Pancreas (tissue), 10 donors: ENCODE data around the gene TRPC4. TPM values are rescaled to one million over a fixed set of nuclear protein-coding genes. Genes with fewer than 3 reads are reported as not detected.

ENCODE experiments used
- ATAC-seq, 4 donors: fragments of 200-7000 bp; cut with Tn5 transposase; one replicate each; pipeline versions ENCODE4 v1.8.0 to v1.9.1; 2020; ENCODE audit warnings: mild to moderate bottlenecking in 4 of 4, moderate library complexity in 4 of 4
- DNase-seq, 6 donors: peaks; one replicate each; pipeline ENCODE4 v3.0.0-alpha.2; 2020
- FAIRE-seq: peaks from 2 replicates; lab custom pipeline; 2012; peaks lifted over from hg19 to GRCh38; lab: Jason Lieb, UNC
- H3K27ac ChIP-seq, 4 donors: fragments of 200-600 bp; sonication (generic); 1 replicate in 3 of 4; 2 replicates in 1 of 4; pipeline versions ENCODE4 v1.5.0 to v1.8.0; 2020
- H3K27me3 ChIP-seq, 4 donors: fragments of 200-600 bp; one replicate each; pipeline ENCODE4 v1.8.0; 2021
- H3K36me3 ChIP-seq, 3 donors: fragments of 200-600 bp; sonication (generic) in 1 of 3; one replicate each; pipeline versions ENCODE4 v1.5.0 to v1.8.0; 2020 to 2021
- H3K4me1 ChIP-seq, 3 donors: fragments of 200-600 bp; one replicate each; pipeline ENCODE4 v1.8.0; 2021
- H3K4me3 ChIP-seq, 4 donors: fragments of 200-600 bp; sonication (generic) in 2 of 4; one replicate each; pipeline versions ENCODE4 v1.5.0 to v1.8.0; 2020 to 2021
- H3K9me3 ChIP-seq, 4 donors: fragments of 200-600 bp; one replicate each; pipeline ENCODE4 v1.8.0; 2021
- CTCF ChIP-seq, 4 donors: fragments of 200-600 bp; sonication (generic) in 3 of 4; IDR thresholded peaks; one replicate each; pipeline versions ENCODE4 v1.5.0 to v1.8.0; 2021; ENCODE audit warnings: antibody characterized with exemption in 4 of 4
- WGBS, 2 donors: extraction: QIAGEN DNeasy Blood & Tissue Kit; methylation state at CpG; one replicate each; pipeline ENCODE4 v1.1.7; 2013; 5-methylcytosine and 5-hydroxymethylcytosine counted together
- intact Hi-C, 3 donors: fragments of 100-400 bp; cut with DNase I; formaldehyde crosslinking; loops; one replicate each; pipeline versions ENCODE4 v1.11.1 to v1.14.2; 2022
- polyA plus RNA-seq, 2 donors: library from polyadenylated mRNA; stranded (reverse); fragments of 200-250 nt; gene quantifications; one replicate each; pipeline ENCODE4 v1.2.3, GENCODE V29; 2013
- total RNA-seq, 6 donors: library from RNA; stranded (reverse); fragmentation: NEBNext Ultra II Directional in 4 of 6; extraction: Animal tissue kit (Norgen Biotek cat#: 25700) in 4 of 6; gene quantifications; one replicate each; pipeline versions ENCODE4 v1.2.1 to v1.2.4, GENCODE V29; 2021 to 2023
- donor health status: healthy with polysubstance abuse.
- donor health status: DM: no; HTN: no; CAD: no; lungs with moderate emphysema.
- donor health status: DM: no; HTN: no; CAD: no.
- donor health status: control.
- donor health status: control.
- donor health status: Bipolar disorder and iron deficiency.
- donor health status: DM: yes; HTN: yes; CAD: no.
- donor health status: DM: no; HTN: no; CAD: no.
- donor health status: DM: no; HTN: no; CAD: no.
- donor health status: DM: yes; HTN: yes; CAD: no.

The TRPC4 gene
- total and polyA plus RNA-seq, 8 donors: 0.32 to 1.7 (median 0.62) TPM

GRCh38 chr13:37769078-37769477 is 100.5 kb downstream of the TRPC4 start:
- Histone ChIP-seq H3K4me1 (no peaks in the 10 kb centered on the region), H3K27ac (no peak overlapping the region), H3K27me3 (no peaks in the 10 kb centered on the region), H3K9me3 (no peaks in the 10 kb centered on the region), H3K36me3 (no peaks in the 10 kb centered on the region), H3K4me3 (no peak overlapping the region)
- no peak for TF ChIP-seq CTCF (IDR thresholded peaks at IDR 0.05)
- WGBS, 2 donors: 28 to 33% methylated on average over 2 of the region's 2 CpGs
- DNase-seq: no peak
- ATAC-seq: no peak
- intact Hi-C loops: no loop called here
- no peak for FAIRE-seq

GRCh38 chr13:37766502-37766901 is 103.1 kb downstream of the TRPC4 start:
- DNase-seq: no peak
- Histone ChIP-seq H3K4me3 (no peak overlapping the region), H3K9me3 (no peaks in the 10 kb centered on the region), H3K4me1 (no peaks in the 10 kb centered on the region), H3K36me3 (no peaks in the 10 kb centered on the region), H3K27me3 (no peaks in the 10 kb centered on the region), H3K27ac (no peak overlapping the region)
- intact Hi-C loops: no loop called here
- WGBS, 2 donors: 62 to 71% methylated on average over 3 of the region's 3 CpGs
- FAIRE-seq: no peak
- no peak for ATAC-seq
- no peak for TF ChIP-seq CTCF (IDR thresholded peaks at IDR 0.05)

GRCh38 chr13:37755349-37755748 is 114.2 kb downstream of the TRPC4 start:
- Histone ChIP-seq H3K4me3 (no peak overlapping the region), H3K9me3 (no peaks in the 10 kb centered on the region), H3K27ac (no peak overlapping the region), H3K36me3 (no peaks in the 10 kb centered on the region), H3K4me1 (no peaks in the 10 kb centered on the region), H3K27me3 (no peaks in the 10 kb centered on the region)
- FAIRE-seq: no peak
- no peak for TF ChIP-seq CTCF (IDR thresholded peaks at IDR 0.05)
- ATAC-seq: no peak
- no peak for DNase-seq
- intact Hi-C loops: no loop called here
- 59 to 74% methylated on average over 3 of the region's 3 CpGs for WGBS, 2 donors

- Histone ChIP-seq H3K4me1 (no peaks in the 10 kb centered on the region), H3K9me3 (no peaks in the 10 kb centered on the region), H3K36me3 (no peaks in the 10 kb centered on the region), H3K27ac (no peak overlapping the region), H3K4me3 (no peak overlapping the region), H3K27me3 (no peaks in the 10 kb centered on the region)
- no peak for TF ChIP-seq CTCF (IDR thresholded peaks at IDR 0.05)
- WGBS, 2 donors: 61 to 67% methylated on average over 6 of the region's 6 CpGs
- FAIRE-seq (no peak), DNase-seq (no peak), ATAC-seq (no peak)
- intact Hi-C loops: no loop called here
These were observed 115.8 kb downstream of the TRPC4 start for GRCh38 chr13:37753776-37754175.

- Histone ChIP-seq H3K27me3 (no peaks in the 10 kb centered on the region), H3K9me3 (no peaks in the 10 kb centered on the region), H3K27ac (no peak overlapping the region), H3K36me3 (no peaks in the 10 kb centered on the region), H3K4me3 (no peak overlapping the region), H3K4me1 (no peaks in the 10 kb centered on the region)
- no peak for ATAC-seq
- no peak for FAIRE-seq
- WGBS, 2 donors: 66 to 81% methylated on average over 9 of the region's 9 CpGs
- intact Hi-C loops: no loop called here
- TF ChIP-seq CTCF (IDR thresholded peaks at IDR 0.05): no peak
- no peak for DNase-seq
These were observed 117.4 kb downstream of the TRPC4 start for GRCh38 chr13:37752146-37752545.
